22Rv1 (cell line): ENCODE measurements around the gene PROX1.

Experiments used
- H3K27ac ChIP-seq: fragments of 450-650 bp; 2 replicates; pipeline ENCODE4 v1.5.1; 2017
- CTCF ChIP-seq: fragments of 450-650 bp; IDR thresholded peaks from 2 replicates; pipeline ENCODE4 v1.5.1; 2017; ENCODE audit warnings: mild to moderate bottlenecking
- ZFX ChIP-seq: fragments of 450-650 bp; IDR thresholded peaks from 2 replicates; pipeline ENCODE4 v1.6.1; 2017; ENCODE audit warnings: antibody characterized with exemption, borderline replicate concordance

PROX1 gene

DNA sequence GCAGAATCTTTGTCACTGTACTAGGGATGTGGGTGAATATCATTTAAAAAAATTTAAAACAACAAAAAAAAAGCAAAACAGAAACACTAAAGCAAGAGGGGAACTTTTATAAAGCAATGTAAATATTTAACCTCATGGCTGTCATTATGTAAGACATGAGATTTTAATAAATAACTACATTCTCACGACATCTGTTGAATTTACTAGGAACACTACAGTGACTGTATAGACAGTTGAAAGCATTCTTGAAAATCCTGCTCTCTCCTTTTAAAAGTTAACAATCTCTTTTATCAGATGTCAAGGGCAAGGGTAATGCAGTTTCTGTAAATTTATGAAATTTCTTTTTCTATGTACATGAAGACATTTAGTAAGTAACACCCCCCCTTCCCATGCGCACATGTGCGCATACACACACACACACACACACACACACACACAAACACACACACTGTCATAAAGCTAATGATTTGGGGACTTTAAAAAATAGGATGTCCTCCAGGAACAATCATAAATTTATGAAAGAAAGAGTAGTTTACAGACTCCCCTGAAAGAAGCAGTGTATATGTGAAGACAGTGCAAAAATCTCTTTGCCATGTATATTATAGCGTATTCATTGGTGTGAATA lies 51.7 kb downstream of the PROX1 start:
- H3K27ac ChIP-seq, result no peak overlapping the region

DNA sequence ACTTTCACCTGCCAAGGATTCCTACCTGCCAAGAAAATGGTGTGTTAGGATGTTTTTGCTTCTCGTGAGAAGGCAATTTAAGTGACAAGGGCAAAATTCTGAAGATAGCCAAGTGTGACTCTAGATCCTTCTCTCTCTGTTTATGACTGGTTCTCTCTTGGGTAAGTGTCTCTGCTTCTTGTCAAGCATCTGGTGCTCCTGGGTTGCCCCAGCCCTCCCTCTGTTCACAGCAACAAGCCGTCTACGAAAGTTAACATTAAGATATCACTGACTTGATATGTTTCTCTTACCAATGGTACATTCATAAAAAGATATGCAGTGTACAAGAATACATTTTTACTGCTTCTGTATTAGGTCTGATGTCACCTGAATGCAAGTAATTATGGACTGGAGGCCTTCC lies 55.4 kb downstream of the PROX1 start:
- no peak overlapping the region for H3K27ac ChIP-seq
- TF ChIP-seq ZFX (no peak), CTCF (no peak)

More for the DNA sequence above, 51.7 kb downstream of the PROX1 start:
- TF ChIP-seq CTCF, result no peak
- TF ChIP-seq ZFX, result no peak

DNA sequence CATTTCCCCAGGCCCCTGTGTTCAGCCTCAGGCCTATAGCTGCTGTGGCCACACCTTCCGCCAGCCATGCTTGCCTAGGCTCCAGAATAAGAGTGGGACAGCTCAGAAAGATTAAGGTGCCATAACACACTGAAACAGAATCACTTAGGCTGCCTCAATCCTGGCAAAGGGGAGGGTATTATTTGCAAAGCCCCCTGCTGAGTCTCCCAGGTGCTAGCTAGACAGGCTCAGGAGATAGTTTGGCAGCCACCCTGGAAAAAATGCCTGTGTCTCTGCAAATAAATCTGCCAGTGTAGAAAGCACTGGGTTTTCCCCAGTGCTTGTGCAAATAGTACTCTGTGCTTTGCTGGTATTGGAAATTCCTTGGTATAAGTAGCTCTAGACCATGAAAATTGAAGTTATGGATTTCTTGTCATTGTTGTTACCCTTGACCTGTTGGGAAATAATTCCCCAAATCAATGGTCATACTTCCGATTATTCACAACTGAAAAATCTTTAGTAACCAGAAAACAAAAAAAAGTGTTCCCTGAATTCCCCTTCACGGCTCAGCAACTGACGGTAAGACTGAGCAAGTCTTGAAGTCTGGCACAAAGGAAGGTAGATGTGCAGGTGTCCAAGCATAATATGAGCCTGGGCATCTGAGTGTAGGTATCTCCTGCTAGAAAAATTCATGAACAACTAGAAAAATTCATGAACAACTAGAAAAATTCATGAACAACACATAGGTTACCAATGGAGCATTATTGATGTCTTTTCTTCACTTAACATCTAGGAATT lies 56.9 kb downstream of the PROX1 start:
- TF ChIP-seq ZFX, result no peak
- no peak for TF ChIP-seq CTCF
- H3K27ac ChIP-seq, result no peak overlapping the region

DNA sequence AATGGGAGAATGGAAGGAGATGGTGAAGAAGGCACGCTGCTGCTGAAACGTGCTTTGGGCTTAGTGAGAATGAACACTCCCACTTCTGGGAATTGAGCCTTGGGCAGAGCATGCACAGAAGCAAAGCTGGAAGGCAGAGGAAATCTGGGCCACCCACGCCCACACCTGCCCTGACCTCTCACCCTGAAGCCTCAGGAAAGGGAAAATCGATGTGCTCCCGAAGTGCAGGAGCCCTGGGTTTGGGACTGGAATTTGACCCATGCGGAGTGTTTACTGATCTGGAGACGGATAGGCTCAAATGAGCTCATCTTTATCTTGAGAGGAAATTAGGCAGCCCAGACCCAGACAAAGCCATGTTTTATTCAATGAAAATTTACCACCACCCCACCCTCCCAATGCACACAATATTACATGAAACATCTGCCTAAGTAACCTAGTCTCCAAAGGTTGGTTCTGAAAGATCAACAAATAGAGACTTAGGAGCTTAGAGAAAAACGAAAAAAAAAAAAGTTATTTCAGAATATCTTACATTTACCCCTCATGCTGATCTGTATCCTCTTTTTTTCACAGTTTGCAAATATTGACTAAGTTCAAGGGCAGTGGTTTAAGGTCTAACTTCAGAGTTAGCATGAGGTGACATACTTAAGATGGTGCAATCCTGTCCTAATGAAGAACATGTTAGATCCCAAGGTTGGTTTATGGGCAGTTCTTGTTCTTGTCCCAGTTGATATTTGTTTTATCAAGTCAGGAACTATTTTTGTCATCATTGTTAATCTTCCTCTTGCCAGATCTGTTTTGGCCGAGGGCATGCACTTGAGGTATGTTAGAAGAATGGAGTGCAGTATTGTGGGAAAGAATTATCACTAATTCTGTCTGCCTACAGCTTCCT lies 63.0 kb downstream of the PROX1 start:
- no peak for TF ChIP-seq ZFX
- no peak for TF ChIP-seq CTCF
- H3K27ac ChIP-seq, result no peak overlapping the region

- H3K27ac ChIP-seq, result no peak overlapping the region
- TF ChIP-seq CTCF (no peak), ZFX (no peak)
Observed at GRCh38 chr1:214051786-214052185, 64.0 kb downstream of the PROX1 start.

DNA sequence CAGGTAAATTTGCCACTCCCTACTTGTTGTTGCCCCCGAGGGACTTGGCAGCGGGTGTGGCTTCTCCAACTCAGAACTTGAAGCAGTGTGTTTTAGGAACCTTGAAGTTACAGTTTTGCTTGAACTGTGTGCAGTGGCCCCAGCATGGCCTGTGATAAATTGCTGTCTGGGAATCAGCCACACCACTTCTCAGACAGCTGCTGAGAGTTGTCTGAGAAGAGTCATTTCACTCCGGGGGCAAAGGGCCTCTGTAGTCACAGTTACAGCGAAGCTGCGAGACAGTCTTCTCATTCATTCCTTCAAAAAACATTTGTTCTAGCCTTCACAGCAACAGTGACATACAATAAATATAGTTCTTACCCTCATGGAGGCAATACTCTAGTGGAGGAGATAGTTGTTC lies 70.3 kb downstream of the PROX1 start:
- TF ChIP-seq CTCF (no peak), ZFX (no peak)
- H3K27ac ChIP-seq, result no peak overlapping the region
